ENCODE measurements around the gene ZBTB16. TPM values are rescaled to one million over a fixed set of nuclear protein-coding genes. Genes with fewer than 3 reads are reported as not detected.

Gene ZBTB16
- total and polyA plus RNA-seq, 9 donors: 12.7 to 160 (median 68.7) TPM

DNA sequence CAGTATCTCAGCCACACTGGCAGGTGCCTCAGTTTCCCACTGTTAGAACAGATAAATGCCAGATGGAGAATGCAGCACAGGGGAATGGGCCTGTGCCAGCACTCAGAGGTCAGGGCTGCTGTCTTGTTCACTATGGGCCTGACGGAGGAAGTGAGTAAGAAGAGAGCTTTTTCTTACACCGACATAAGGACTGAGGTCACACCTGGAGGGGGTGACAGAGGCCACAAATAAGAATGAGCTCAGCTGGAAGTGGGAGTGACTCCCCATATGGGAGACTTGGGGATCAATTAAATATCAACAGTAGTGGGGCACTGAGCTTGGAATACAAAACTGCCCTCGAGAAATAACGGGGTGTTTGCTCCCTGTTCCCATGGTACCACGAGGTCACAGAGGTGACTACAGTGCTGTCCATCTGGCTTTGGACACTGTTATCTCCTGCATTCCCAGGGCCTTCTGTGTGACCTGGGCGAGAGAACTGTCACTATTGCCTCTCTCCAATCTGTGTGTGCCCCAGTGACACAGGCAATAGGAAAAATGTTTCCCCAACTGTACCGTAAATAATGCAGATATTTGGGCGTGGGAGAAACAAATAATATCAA lies 142.6 kb downstream of the ZBTB16 start:
- Histone ChIP-seq H3K4me3 (no peak overlapping the region), H3K27ac (no peak overlapping the region), H3K9me3 (no peaks in the 10 kb centered on the region), H3K27me3 (no peaks in the 10 kb centered on the region), H3K36me3 (no peaks in the 10 kb centered on the region), H3K4me1 (ENCODE audit: insufficient read depth) (peaks cover 12% of the 10 kb centered on the region)
- TF ChIP-seq POLR2A (IDR thresholded peaks at IDR 0.05) (no peak), EP300 (IDR thresholded peaks at IDR 0.05) (no peak), CTCF (IDR thresholded peaks at IDR 0.05) (no peak)
- WGBS, 3 donors: 71 to 78% (median 75%) methylated on average over 8 of the region's 8 CpGs
- intact Hi-C loops (cut with DNase I): no loop called here
- no peak for DNase-seq

GRCh38 chr11:114207096-114207495 lies 147.6 kb downstream of the ZBTB16 start:
- H3K27ac ChIP-seq: no peak overlapping the region
- H3K27me3 ChIP-seq: no peaks in the 10 kb centered on the region
- 78 to 84% (median 81%) methylated on average over 4 of the region's 4 CpGs for WGBS, 3 donors
- no peak for DNase-seq
- H3K9me3 ChIP-seq: no peaks in the 10 kb centered on the region
- no peak overlapping the region for H3K4me3 ChIP-seq
- H3K4me1 ChIP-seq (ENCODE audit: insufficient read depth): peaks cover 6% of the 10 kb centered on the region
- no peaks in the 10 kb centered on the region for H3K36me3 ChIP-seq
- intact Hi-C loops (cut with DNase I): loop anchor here in 1 of 4 donors (5.0 kb wide), 1 partner anchor 40 kb away; no protein-coding TSS in a partner anchor
- TF ChIP-seq EP300 (IDR thresholded peaks at IDR 0.05) (no peak), POLR2A (IDR thresholded peaks at IDR 0.05) (no peak), CTCF (IDR thresholded peaks at IDR 0.05) (no peak)

DNA sequence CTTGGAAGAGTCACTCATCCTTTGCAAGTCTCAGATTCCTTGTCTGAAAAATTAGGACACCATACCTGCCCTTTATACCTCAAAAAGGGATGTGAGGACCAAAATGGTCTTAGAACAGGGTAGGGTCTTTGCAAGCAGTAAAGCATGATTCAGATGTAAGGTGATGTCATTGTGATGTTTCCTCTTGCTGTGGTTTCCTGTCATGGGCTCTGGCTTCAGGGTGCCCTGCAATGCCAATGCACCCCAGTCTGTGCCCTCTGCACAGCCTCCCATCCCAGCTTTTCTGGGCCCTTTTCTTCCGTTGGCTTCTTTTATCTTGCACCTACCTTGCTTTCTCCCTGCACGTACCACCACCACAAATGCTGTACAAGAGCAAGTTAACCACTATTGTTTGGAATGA lies 148.9 kb downstream of the ZBTB16 start:
- peaks cover 7% of the 10 kb centered on the region for H3K4me1 ChIP-seq (ENCODE audit: insufficient read depth)
- WGBS, 3 donors: 98% methylated on average over 2 of the region's 2 CpGs
- H3K36me3 ChIP-seq: no peaks in the 10 kb centered on the region
- no peak overlapping the region for H3K27ac ChIP-seq
- TF ChIP-seq EP300 (IDR thresholded peaks at IDR 0.05) (no peak), CTCF (IDR thresholded peaks at IDR 0.05) (no peak), POLR2A (IDR thresholded peaks at IDR 0.05) (no peak)
- no peaks in the 10 kb centered on the region for H3K9me3 ChIP-seq
- intact Hi-C loops (cut with DNase I): loop anchor here in 1 of 4 donors (5.0 kb wide), 1 partner anchor 39 kb away; no protein-coding TSS in a partner anchor
- no peak overlapping the region for H3K4me3 ChIP-seq
- no peaks in the 10 kb centered on the region for H3K27me3 ChIP-seq
- DNase-seq: no peak

DNA sequence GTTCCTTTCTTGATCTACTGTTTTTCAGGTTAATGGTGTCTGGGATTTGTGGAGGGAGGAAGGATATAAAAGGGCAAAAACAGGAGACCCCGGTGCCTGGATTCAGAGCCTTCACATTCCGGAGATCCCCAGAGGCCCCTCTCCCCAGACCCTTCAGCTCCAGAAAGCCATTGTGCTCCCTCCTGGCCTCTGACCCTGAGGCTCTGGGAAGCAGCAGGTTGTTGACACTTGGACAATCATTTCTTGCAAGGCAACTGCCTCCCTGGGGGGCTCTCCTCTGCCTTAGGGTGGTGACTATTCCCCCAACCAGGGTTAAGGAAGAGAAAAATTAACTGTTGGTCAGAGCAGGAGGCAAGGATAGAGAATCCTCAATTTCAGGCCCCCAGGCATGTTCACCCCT lies 149.8 kb downstream of the ZBTB16 start:
- Histone ChIP-seq H3K27me3 (no peaks in the 10 kb centered on the region), H3K36me3 (no peaks in the 10 kb centered on the region), H3K9me3 (no peaks in the 10 kb centered on the region), H3K4me3 (no peak overlapping the region), H3K27ac (no peak overlapping the region), H3K4me1 (ENCODE audit: insufficient read depth) (peaks cover 7% of the 10 kb centered on the region)
- no peak for DNase-seq
- 62 to 76% (median 73%) methylated on average over 2 of the region's 2 CpGs for WGBS, 3 donors
- TF ChIP-seq POLR2A (IDR thresholded peaks at IDR 0.05): no peak
- TF ChIP-seq EP300 (IDR thresholded peaks at IDR 0.05): no peak
- intact Hi-C loops (cut with DNase I): loop anchor here in 1 of 4 donors (5.0 kb wide), 1 partner anchor 38 kb away; no protein-coding TSS in a partner anchor

GRCh38 chr11:114209904-114210303 lies 150.4 kb downstream of the ZBTB16 start:
- intact Hi-C loops (cut with DNase I): loop anchor here in 1 of 4 donors (5.0 kb wide), 1 partner anchor 37 kb away; no protein-coding TSS in a partner anchor

More at GRCh38 chr11:114209904-114210303, 150.4 kb downstream of the ZBTB16 start:
- Histone ChIP-seq H3K4me3 (no peak overlapping the region), H3K27me3 (no peaks in the 10 kb centered on the region), H3K9me3 (no peaks in the 10 kb centered on the region), H3K4me1 (ENCODE audit: insufficient read depth) (peaks cover 7% of the 10 kb centered on the region), H3K36me3 (no peaks in the 10 kb centered on the region), H3K27ac (no peak overlapping the region)
- TF ChIP-seq CTCF (IDR thresholded peaks at IDR 0.05): no peak
- no peak for DNase-seq
- 83 to 89% (median 85%) methylated on average over 9 of the region's 9 CpGs for WGBS, 3 donors

All from ovary (tissue), 9 donors.